Measurements from ENCODE around the gene ABRACL.
A peak's percentile ranks its signal among the peaks of the same experiment; 100 is the strongest.
"Not testable (repeated sequence)": the region's sequence is repeated elsewhere in the genome, so short reads cannot be mapped to it uniquely, and the experiment has no call there.

Gene ABRACL

GRCh38 chr6:139013185-139013800 lies 15.3 kb upstream of the ABRACL start:
- no peak for DNase-seq

GRCh38 chr6:139014945-139015344 lies 13.6 kb upstream of the ABRACL start:
- no peak for DNase-seq

- no peak for DNase-seq
Observed at GRCh38 chr6:139016337-139017213, 12.0 kb upstream of the ABRACL start.

GRCh38 chr6:139017227-139017626 lies 11.3 kb upstream of the ABRACL start:
- no peak for DNase-seq

- DNase-seq = no peak
Observed at GRCh38 chr6:139019722-139020121, 8.8 kb upstream of the ABRACL start.

GRCh38 chr6:139020689-139021088 lies 7.9 kb upstream of the ABRACL start:
- no peak for DNase-seq

GRCh38 chr6:139025416-139025815 lies 3.1 kb upstream of the ABRACL start:
- not testable (repeated sequence) for DNase-seq

GRCh38 chr6:139027620-139028182 lies 844 bp upstream of the ABRACL start:
- DNase-seq = peak; percentile 46 to 61

GRCh38 chr6:139028215-139028657 lies 309 bp upstream of the ABRACL start:
- peak; percentile 61 to 78 for DNase-seq

- peak; percentile 9 to 53 for DNase-seq
Observed at GRCh38 chr6:139029470-139030227, 1.1 kb downstream of the ABRACL start.

GRCh38 chr6:139030228-139030963 lies 1.9 kb downstream of the ABRACL start:
- DNase-seq = peak; percentile 33 to 61

- no peak for DNase-seq
Observed at GRCh38 chr6:139037490-139037889, 8.9 kb downstream of the ABRACL start.

- DNase-seq = no peak
Observed at GRCh38 chr6:139044250-139044649, 15.7 kb downstream of the ABRACL start.

GRCh38 chr6:139047677-139048076 lies 19.1 kb downstream of the ABRACL start:
- no peak for DNase-seq

- DNase-seq = not testable (repeated sequence)
Observed at GRCh38 chr6:139048912-139049311, 20.4 kb downstream of the ABRACL start.

- DNase-seq = not testable (repeated sequence)
Observed at GRCh38 chr6:139050131-139050769, 21.7 kb downstream of the ABRACL start.

- no peak for DNase-seq
Observed at GRCh38 chr6:139050770-139051313, 22.3 kb downstream of the ABRACL start.

GRCh38 chr6:139051396-139052060 lies 23.0 kb downstream of the ABRACL start:
- no peak for DNase-seq

- no peak for DNase-seq
Observed at GRCh38 chr6:139053382-139053781, 24.8 kb downstream of the ABRACL start.

GRCh38 chr6:139054001-139054400 lies 25.5 kb downstream of the ABRACL start:
- no peak for DNase-seq

- no peak for DNase-seq
Observed at GRCh38 chr6:139055709-139056108, 27.2 kb downstream of the ABRACL start.
